K562 (cell line): Measurements from ENCODE around the gene ATP13A4. TPM values are rescaled to one million over a fixed set of nuclear protein-coding genes. Genes with fewer than 3 reads are reported as not detected.
A peak's percentile ranks its signal among the peaks of the same experiment; 100 is the strongest.

Experiments
- ARID4B ChIP-seq: sonication (generic); formaldehyde crosslinking; IDR thresholded peaks from 2 replicates; pipeline ENCODE4 v1.8.0; 2022; ENCODE audit warnings: mild to moderate bottlenecking, missing genetic modification reagents
- CBX3 ChIP-seq, 2 experiments: IDR thresholded peaks; 1 replicate in 1 of 2; 2 replicates in 1 of 2; pipeline ENCODE4 v1.6.1; 2012; ENCODE audit warnings: inconsistent platforms in 2 of 2, low read length in 2 of 2, borderline replicate concordance in 1 of 2, control low read depth in 1 of 2
- KLF10 ChIP-seq: fragments of 250-450 bp; sonication (Bioruptor Pico); IDR thresholded peaks from 2 replicates; pipeline ENCODE4 v1.6.1; 2021; ENCODE audit warnings: matching md5 sums
- PYGO2 ChIP-seq: fragments of 450-650 bp; IDR thresholded peaks from 2 replicates; pipeline ENCODE4 v1.6.1; 2016; ENCODE audit warnings: mild to moderate bottlenecking, missing genetic modification characterization, moderate library complexity, missing compliant biosample characterization
- TEAD1 ChIP-seq, 2 experiments: fragments of 450-650 bp in 1 of 2; sonication (generic) in 1 of 2; formaldehyde crosslinking; IDR thresholded peaks; 2 replicates each; pipeline versions ENCODE4 v1.4.0 to v1.8.0; 2020 to 2022; ENCODE audit warnings: mild to moderate bottlenecking in 2 of 2, missing genetic modification reagents in 1 of 2
- ZBTB34 ChIP-seq: fragments of 250-450 bp; sonication (Bioruptor Pico); IDR thresholded peaks from 2 replicates; pipeline ENCODE4 v1.8.0; 2021; ENCODE audit warnings: mild to moderate bottlenecking, moderate library complexity
- ZNF140 ChIP-seq: fragments of 250-450 bp; sonication (Bioruptor Pico); IDR thresholded peaks from 2 replicates; pipeline ENCODE4 v1.8.0; 2021; ENCODE audit warnings: moderate library complexity, mild to moderate bottlenecking, inconsistent platforms
- ZNF696 ChIP-seq: fragments of 250-450 bp; sonication (Bioruptor Pico); conservative IDR thresholded peaks from 2 replicates; pipeline ENCODE4 v1.4.0; 2020; ENCODE audit warnings: mild to moderate bottlenecking, moderate library complexity
- polyA plus RNA-seq, 8 experiments: library from polyadenylated mRNA; depleted of rRNA in 4 of 8; stranded (reverse) in 5 of 8; unstranded in 3 of 8; fragments of >200 nt; fragmentation: Nextera tagmentation in 2 of 8; fragmentation: Illumina TruSeq in 1 of 8; extraction: Ambion mirVana in 2 of 8; extraction: Trizol in 1 of 8; gene quantifications; 2 replicates each; pipeline versions ENCODE4 v1.2.1 to v1.2.3, GENCODE V29; 2011 to 2014; ENCODE audit warnings: inconsistent platforms in 1 of 8, missing spikeins in 1 of 8
- total RNA-seq, 7 experiments: library from RNA; depleted of rRNA in 6 of 7; stranded (reverse); fragments of >200 nt in 6 of 7; fragmentation: Illumina TruSeq in 2 of 7; extraction: Trizol in 2 of 7; gene quantifications; 2 replicates each; pipeline versions ENCODE4 v1.2.1 to v1.2.3, GENCODE V29; 2011 to 2021; ENCODE audit warnings: low replicate concordance in 1 of 7
- TF ChIP-seq, protein P1 (sequence below), 2 experiments: fragments of 450-650 bp; formaldehyde crosslinking in 1 of 2; IDR thresholded peaks; 2 replicates each; pipeline versions ENCODE4 v1.4.0 to v1.6.1; 2014 to 2020; ENCODE audit warnings: mild to moderate bottlenecking in 2 of 2, borderline replicate concordance in 1 of 2, low read depth in 1 of 2
- TF ChIP-seq, protein P2 (sequence below): fragments of 450-650 bp; formaldehyde crosslinking; IDR thresholded peaks from 2 replicates; pipeline ENCODE4 v1.4.0; 2020; ENCODE audit warnings: mild to moderate bottlenecking, moderate library complexity

Gene ATP13A4
- total and polyA plus RNA-seq, 9 of the 15 experiments (the other 6 are each of a cell fraction or from before 2014, with no cell fraction given): 0.03 to 0.14 (median 0.07) TPM; not detected in 6

- TF ChIP-seq, protein P1, sequence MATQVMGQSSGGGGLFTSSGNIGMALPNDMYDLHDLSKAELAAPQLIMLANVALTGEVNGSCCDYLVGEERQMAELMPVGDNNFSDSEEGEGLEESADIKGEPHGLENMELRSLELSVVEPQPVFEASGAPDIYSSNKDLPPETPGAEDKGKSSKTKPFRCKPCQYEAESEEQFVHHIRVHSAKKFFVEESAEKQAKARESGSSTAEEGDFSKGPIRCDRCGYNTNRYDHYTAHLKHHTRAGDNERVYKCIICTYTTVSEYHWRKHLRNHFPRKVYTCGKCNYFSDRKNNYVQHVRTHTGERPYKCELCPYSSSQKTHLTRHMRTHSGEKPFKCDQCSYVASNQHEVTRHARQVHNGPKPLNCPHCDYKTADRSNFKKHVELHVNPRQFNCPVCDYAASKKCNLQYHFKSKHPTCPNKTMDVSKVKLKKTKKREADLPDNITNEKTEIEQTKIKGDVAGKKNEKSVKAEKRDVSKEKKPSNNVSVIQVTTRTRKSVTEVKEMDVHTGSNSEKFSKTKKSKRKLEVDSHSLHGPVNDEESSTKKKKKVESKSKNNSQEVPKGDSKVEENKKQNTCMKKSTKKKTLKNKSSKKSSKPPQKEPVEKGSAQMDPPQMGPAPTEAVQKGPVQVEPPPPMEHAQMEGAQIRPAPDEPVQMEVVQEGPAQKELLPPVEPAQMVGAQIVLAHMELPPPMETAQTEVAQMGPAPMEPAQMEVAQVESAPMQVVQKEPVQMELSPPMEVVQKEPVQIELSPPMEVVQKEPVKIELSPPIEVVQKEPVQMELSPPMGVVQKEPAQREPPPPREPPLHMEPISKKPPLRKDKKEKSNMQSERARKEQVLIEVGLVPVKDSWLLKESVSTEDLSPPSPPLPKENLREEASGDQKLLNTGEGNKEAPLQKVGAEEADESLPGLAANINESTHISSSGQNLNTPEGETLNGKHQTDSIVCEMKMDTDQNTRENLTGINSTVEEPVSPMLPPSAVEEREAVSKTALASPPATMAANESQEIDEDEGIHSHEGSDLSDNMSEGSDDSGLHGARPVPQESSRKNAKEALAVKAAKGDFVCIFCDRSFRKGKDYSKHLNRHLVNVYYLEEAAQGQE (IDR thresholded peaks at IDR 0.05; ENCODE audit: borderline replicate concordance): peak; percentile 30; the same call in 1 of the 2 replicates
- TF ChIP-seq, protein P1 (CRISPR knock-in tag; IDR thresholded peaks at IDR 0.05; ENCODE audit: low read depth): no peak
- TF ChIP-seq, protein P2, sequence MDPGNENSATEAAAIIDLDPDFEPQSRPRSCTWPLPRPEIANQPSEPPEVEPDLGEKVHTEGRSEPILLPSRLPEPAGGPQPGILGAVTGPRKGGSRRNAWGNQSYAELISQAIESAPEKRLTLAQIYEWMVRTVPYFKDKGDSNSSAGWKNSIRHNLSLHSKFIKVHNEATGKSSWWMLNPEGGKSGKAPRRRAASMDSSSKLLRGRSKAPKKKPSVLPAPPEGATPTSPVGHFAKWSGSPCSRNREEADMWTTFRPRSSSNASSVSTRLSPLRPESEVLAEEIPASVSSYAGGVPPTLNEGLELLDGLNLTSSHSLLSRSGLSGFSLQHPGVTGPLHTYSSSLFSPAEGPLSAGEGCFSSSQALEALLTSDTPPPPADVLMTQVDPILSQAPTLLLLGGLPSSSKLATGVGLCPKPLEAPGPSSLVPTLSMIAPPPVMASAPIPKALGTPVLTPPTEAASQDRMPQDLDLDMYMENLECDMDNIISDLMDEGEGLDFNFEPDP (CRISPR knock-in tag): no peak
- no peak for TF ChIP-seq CBX3 (IDR thresholded peaks at IDR 0.05; ENCODE audit: borderline replicate concordance in 1 of 2, low read length in 2 of 2)
- TF ChIP-seq ARID4B (CRISPR knock-in tag): no peak
- TF ChIP-seq PYGO2 (tag): peak; percentile 91
- TF ChIP-seq ZNF140 (CRISPR knock-in tag): peak; percentile 77; the same call in 1 of the 2 replicates
- no peak for TF ChIP-seq KLF10 (CRISPR knock-in tag)
- TF ChIP-seq ZBTB34 (CRISPR knock-in tag): no peak
- TF ChIP-seq TEAD1 (CRISPR knock-in tag; IDR thresholded peaks at IDR 0.05): peak in 1 of 2 experiments; percentile 90; a peak in 2 of 4 replicates
- no peak for TF ChIP-seq ZNF696 (CRISPR knock-in tag)
These were observed 35.6 kb upstream of the ATP13A4 start (continued) for GRCh38 chr3:193590088-193590856.
